GM12874 (cell line): ENCODE measurements around the gene MREG.

Experiments
- TF ChIP-seq, protein P1 (sequence below): IDR thresholded peaks from 2 replicates; pipeline ENCODE4 v1.5.1; 2011; ENCODE audit warnings: low read depth, mild to moderate bottlenecking, control low read depth, low read length, moderate library complexity; ENCODE audit not compliant: insufficient read depth

MREG gene

DNA sequence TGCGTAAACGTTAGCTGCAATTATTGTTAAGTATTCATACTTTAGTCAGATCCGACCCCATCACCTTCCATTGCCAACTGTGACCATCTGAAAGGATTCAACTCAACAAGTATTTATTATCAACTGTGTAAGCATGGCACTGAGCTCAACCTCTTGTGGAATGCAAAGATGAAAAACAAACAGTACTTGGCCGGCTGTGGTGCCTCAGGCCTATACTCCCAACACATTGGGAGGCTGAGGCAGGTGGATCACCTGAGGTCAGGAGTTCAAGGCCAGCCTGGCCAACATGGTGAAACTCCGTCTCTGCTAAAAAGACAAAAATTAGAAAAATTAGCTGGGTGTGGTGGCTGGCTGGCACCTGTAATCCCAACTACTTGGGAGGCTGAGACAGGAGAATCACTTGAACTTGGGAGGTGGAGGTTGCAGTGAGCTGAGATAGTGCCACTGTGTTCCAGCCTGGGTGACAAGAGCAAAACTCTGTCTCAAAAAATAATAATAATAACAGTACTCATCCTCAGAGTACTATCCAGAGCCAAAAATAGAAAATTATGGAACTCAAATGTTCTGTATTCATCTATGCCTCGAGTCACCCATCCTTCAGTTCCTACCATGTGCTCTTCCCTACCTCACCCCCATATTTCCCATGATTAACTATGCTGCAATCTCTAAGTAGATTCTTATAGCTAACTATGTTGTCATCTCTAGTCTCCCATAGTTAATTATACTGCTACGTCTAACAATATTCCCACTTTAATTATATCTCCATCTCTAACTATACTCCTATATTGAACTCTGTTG lies 8.6 kb upstream of the MREG start:
- TF ChIP-seq, protein P1, sequence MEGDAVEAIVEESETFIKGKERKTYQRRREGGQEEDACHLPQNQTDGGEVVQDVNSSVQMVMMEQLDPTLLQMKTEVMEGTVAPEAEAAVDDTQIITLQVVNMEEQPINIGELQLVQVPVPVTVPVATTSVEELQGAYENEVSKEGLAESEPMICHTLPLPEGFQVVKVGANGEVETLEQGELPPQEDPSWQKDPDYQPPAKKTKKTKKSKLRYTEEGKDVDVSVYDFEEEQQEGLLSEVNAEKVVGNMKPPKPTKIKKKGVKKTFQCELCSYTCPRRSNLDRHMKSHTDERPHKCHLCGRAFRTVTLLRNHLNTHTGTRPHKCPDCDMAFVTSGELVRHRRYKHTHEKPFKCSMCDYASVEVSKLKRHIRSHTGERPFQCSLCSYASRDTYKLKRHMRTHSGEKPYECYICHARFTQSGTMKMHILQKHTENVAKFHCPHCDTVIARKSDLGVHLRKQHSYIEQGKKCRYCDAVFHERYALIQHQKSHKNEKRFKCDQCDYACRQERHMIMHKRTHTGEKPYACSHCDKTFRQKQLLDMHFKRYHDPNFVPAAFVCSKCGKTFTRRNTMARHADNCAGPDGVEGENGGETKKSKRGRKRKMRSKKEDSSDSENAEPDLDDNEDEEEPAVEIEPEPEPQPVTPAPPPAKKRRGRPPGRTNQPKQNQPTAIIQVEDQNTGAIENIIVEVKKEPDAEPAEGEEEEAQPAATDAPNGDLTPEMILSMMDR: no peak

DNA sequence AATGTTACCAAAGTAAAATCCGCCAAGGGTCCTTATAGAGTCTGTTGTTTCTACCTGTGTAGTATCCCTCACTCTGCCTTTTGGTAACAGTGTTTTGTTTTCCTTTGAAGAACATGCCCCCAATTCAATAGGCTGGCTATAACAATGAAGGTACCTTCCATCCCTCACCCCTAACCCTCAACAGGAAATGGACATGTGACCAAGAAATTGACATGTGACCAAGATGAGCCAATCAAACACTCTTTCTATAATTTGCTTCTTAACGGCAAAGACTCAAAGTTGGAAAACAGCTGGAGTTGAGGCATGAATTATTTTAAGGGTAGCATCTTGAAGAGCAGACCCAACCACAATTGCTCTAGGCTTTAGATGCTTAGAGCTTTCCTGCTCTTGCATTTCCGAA lies 5.4 kb upstream of the MREG start:
- TF ChIP-seq, protein P1: no peak

DNA sequence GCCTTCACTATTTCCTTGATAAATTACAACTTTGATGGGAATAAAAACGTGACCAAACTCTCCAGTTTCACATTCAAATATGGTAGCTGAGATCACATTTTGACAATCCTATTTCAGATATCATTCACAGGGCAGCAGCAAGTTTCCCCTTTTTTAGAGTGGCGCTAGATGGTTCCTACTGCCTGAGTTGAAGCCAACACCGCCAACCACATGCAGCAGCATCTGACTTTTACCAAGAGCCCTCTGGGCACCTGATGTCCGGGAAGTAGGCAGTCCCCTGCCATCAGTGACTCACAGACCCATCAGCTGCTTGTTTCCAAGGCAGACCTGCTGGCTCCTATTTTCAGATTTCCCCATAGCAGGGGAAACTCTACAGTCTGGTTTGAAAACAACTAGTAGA lies 4.0 kb upstream of the MREG start:
- TF ChIP-seq, protein P1: no peak

DNA sequence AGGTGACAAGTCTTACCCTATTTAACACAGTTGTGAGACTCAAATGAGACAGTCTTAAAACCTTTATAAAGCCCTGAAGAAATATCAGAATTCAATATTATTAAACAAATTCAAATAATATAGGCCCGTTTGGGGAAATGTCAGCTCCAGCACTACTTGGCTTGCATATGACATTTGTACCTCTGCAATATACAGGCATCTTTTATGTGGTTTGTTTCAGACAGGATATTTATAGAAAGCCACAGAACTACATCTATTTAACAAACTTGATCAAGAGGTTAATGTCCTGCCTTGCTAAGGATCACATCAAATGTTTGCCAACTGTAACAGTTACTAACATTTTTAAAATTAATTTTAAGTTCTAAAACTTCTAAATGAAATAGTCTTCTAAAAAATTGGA lies 3.2 kb upstream of the MREG start:
- TF ChIP-seq, protein P1: no peak

DNA sequence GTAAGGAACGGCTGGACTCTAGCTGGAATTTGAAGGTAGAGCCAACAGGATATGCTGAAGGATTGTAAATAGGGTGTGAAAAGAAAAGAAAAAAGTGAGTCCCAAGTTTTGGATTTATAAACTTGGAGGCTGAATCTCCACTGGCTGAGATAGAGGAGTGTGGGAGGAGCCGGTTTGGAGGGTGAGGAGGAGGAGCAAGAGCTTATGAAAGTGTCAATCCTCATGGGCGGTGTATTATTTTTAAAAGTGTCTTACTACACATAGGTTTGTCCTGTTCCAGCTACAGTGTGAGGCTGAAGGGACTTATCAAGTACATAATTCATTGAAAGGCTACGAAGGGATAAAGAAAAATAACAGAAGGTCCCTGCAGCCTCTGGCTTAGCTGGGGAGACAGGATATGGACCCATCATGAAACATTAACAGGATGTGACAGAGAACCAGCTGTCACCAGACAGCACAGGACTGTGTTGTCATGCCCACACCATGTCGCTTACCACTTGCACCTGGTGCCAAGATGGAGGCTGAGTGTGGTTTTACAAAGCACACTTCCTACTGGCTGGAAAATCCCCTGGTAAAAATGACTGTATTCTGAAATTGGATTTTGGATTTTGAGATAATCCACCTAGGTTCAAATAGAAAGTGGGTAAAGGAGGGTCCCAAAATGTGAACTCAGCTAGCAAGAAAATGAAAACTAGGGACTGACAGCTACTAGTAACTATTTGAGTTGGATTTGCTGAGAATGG lies 2.5 kb upstream of the MREG start:
- TF ChIP-seq, protein P1: no peak

DNA sequence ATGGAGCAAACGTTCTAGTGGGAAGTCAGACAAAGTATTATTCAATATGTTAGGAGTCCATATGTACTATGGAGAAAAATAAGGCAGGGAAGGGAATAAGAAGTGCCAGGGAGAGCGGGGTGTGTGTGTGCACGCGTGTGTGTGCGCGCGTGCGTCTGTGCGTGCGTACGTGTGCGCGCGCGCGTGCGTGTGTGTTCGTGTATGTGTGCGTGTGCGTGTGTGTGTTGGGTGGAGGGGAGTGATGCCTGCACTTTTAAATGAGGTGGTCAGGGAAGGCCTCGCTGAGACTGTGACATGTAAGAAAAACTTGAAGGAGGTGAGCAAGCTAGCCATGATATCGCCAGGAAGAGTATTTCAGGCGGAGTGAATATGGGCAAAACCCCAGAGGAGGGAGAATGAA lies 1.6 kb upstream of the MREG start:
- TF ChIP-seq, protein P1: no peak

DNA sequence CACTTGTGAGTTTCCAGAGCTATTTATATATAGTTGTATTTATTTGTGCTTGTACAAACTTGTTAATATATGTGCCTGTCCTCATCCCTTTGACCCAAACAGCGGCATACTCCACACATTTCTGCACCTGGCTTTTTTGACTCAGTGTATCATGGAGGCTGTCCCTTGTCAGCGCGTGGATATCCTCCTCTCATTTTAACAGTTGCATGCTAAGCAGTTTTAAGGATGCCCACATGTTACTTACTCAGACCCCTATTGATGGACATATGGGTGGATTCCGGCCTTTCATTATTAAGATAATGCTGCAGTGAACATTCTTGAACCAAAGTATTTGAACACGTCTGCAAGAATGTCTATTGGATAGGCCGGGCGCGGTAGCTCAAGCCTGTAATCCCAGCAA lies 655 bp upstream of the MREG start:
- TF ChIP-seq, protein P1: no peak
